SU-DHL-6 (cell line): ENCODE measurements around the gene REC114.
"Not testable (repeated sequence)": the region's sequence is repeated elsewhere in the genome, so short reads cannot be mapped to it uniquely, and the experiment has no call there.

Experiments used
- H2AFZ ChIP-seq: fragments of 200-600 bp; sonication (generic); 2 replicates; pipeline ENCODE4 v1.6.1; 2014; ENCODE audit warnings: low read depth, mild to moderate bottlenecking, moderate library complexity, mixed read lengths, antibody characterized with exemption, low read length; ENCODE audit not compliant: severe bottlenecking
- H3F3A ChIP-seq: fragments of 200-600 bp; shearing (Covaris generic); 2 replicates; pipeline ENCODE4 v1.6.0; 2016; ENCODE audit warnings: antibody characterized with exemption, mild to moderate bottlenecking; ENCODE audit not compliant: insufficient read depth
- H3K27ac ChIP-seq: fragments of 200-600 bp; sonication (generic); 2 replicates; pipeline ENCODE4 v1.5.1; 2016; ENCODE audit warnings: low read depth, mild to moderate bottlenecking, low read length, moderate library complexity, mixed read lengths
- H3K27me3 ChIP-seq: fragments of 200-600 bp; sonication (generic), shearing (Covaris generic); 2 replicates; pipeline ENCODE4 v1.6.0; 2014; ENCODE audit warnings: mild to moderate bottlenecking, low read length
- H3K36me3 ChIP-seq: fragments of 200-600 bp; sonication (generic); 2 replicates; pipeline ENCODE4 v1.6.1; 2014; ENCODE audit warnings: mild to moderate bottlenecking, low read length, mixed read lengths
- H3K4me2 ChIP-seq: fragments of 300-600, 200-600 bp; shearing (Covaris generic), sonication (generic); 2 replicates; pipeline ENCODE4 v1.6.0; 2014; ENCODE audit warnings: low read length, low read depth, mild to moderate bottlenecking; ENCODE audit not compliant: poor library complexity, severe bottlenecking
- H3K4me3 ChIP-seq: fragments of 200-600 bp; sonication (generic); 2 replicates; pipeline ENCODE4 v1.5.1; 2014; ENCODE audit warnings: antibody characterized with exemption, low read length, mild to moderate bottlenecking, mixed read lengths; ENCODE audit not compliant: insufficient read depth, poor library complexity, severe bottlenecking
- H3K79me2 ChIP-seq: fragments of 200-600 bp; sonication (generic); 2 replicates; pipeline ENCODE4 v1.6.1; 2014; ENCODE audit warnings: mild to moderate bottlenecking, low read length, moderate library complexity; ENCODE audit not compliant: insufficient read depth
- H3K9ac ChIP-seq: fragments of 200-600 bp; sonication (generic); 2 replicates; pipeline ENCODE4 v1.7.0; 2014; ENCODE audit warnings: mild to moderate bottlenecking, low read length
- H3K9me2 ChIP-seq: fragments of 200-600 bp; sonication (generic); replicated peaks from 2 replicates; pipeline ENCODE4 v1.6.1; 2014; ENCODE audit warnings: low read length; ENCODE audit not compliant: insufficient read depth
- H3K9me3 ChIP-seq: fragments of 200-600 bp; sonication (generic); 2 replicates; pipeline ENCODE4 v1.6.1; 2014; ENCODE audit warnings: low read length, mixed read lengths; ENCODE audit not compliant: insufficient read depth
- H4K20me1 ChIP-seq: fragments of 200-600 bp; sonication (generic); 2 replicates; pipeline ENCODE4 v1.6.1; 2014; ENCODE audit warnings: low read depth, mild to moderate bottlenecking, antibody characterized with exemption, low read length, moderate library complexity, mixed read lengths
- EZH2phosphoT487 ChIP-seq: fragments of 200-600 bp; sonication (generic), shearing (Covaris generic); conservative IDR thresholded peaks from 2 replicates; pipeline ENCODE4 v1.6.1; 2018; ENCODE audit warnings: mild to moderate bottlenecking, antibody characterized with exemption, low read length, moderate library complexity, mixed read lengths
- TF ChIP-seq, protein P1 (sequence below): fragments of 200-600 bp; sonication (generic); IDR thresholded peaks from one replicate; pipeline ENCODE4 v1.5.1; 2017; ENCODE audit warnings: antibody characterized with exemption, mild to moderate bottlenecking, low read length, moderate library complexity; ENCODE audit not compliant: insufficient read depth, poor library complexity, severe bottlenecking

REC114 gene

DNA sequence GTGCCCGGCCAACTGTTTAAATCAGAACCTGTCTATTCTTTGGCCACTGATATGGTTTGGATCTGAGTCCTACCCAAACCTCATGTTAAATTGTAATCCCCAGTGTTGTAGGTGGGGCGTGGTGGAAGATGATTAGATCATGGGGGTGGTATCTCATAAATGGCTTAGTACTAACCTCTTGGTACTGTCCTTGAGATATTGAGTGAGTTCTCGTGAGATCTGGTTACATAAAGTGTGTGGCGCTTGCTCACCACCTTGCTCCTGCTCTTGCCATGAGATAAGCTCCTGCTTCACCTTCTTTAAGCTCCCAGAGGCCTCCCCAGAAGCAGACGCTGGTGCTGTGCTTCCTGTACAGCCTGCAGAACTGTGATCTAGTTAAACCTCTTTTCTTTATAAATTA is 42.4 kb downstream of the REC114 start:
- TF ChIP-seq EZH2phosphoT487: no peak
- TF ChIP-seq, protein P1, sequence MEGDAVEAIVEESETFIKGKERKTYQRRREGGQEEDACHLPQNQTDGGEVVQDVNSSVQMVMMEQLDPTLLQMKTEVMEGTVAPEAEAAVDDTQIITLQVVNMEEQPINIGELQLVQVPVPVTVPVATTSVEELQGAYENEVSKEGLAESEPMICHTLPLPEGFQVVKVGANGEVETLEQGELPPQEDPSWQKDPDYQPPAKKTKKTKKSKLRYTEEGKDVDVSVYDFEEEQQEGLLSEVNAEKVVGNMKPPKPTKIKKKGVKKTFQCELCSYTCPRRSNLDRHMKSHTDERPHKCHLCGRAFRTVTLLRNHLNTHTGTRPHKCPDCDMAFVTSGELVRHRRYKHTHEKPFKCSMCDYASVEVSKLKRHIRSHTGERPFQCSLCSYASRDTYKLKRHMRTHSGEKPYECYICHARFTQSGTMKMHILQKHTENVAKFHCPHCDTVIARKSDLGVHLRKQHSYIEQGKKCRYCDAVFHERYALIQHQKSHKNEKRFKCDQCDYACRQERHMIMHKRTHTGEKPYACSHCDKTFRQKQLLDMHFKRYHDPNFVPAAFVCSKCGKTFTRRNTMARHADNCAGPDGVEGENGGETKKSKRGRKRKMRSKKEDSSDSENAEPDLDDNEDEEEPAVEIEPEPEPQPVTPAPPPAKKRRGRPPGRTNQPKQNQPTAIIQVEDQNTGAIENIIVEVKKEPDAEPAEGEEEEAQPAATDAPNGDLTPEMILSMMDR: no peak
- no peaks in the 10 kb centered on the region for H3K9me2 ChIP-seq
- no peak overlapping the region for H3K27ac ChIP-seq
- no peaks in the 10 kb centered on the region for H3F3A ChIP-seq
- no peak overlapping the region for H2AFZ ChIP-seq
- H3K9ac ChIP-seq: no peak overlapping the region
- H3K27me3 ChIP-seq: no peaks in the 10 kb centered on the region
- no peak overlapping the region for H3K4me2 ChIP-seq
- H3K36me3 ChIP-seq: no peaks in the 10 kb centered on the region
- no peaks in the 10 kb centered on the region for H3K79me2 ChIP-seq
- H3K9me3 ChIP-seq: no peaks in the 10 kb centered on the region
- H4K20me1 ChIP-seq: no peaks in the 10 kb centered on the region
- H3K4me3 ChIP-seq: no peak overlapping the region

DNA sequence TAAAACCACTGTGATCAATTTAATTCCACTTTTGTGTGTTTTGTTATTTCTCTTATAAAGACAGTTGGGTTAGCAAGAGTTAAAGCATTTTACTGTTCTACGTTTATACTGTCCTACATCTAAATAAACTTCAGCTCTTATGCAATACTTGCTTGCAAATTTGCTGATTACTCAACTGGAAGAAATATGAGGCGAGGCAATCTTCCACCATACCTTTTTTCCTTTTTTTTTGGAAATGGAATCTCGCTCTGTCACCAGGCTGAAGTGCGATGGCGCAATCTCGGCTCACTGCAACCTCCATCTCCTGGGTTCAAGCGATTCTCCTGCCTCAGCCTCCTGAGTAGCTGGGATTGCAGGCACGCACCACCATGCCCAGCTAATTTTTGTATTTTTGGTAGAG is 42.9 kb downstream of the REC114 start:
- H3K36me3 ChIP-seq, H3F3A ChIP-seq, H2AFZ ChIP-seq, H3K4me3 ChIP-seq, H3K9ac ChIP-seq, H4K20me1 ChIP-seq, H3K79me2 ChIP-seq, H3K27me3 ChIP-seq, H3K4me2 ChIP-seq, H3K9me3 ChIP-seq, H3K27ac ChIP-seq, H3K9me2 ChIP-seq: not testable (repeated sequence)

DNA sequence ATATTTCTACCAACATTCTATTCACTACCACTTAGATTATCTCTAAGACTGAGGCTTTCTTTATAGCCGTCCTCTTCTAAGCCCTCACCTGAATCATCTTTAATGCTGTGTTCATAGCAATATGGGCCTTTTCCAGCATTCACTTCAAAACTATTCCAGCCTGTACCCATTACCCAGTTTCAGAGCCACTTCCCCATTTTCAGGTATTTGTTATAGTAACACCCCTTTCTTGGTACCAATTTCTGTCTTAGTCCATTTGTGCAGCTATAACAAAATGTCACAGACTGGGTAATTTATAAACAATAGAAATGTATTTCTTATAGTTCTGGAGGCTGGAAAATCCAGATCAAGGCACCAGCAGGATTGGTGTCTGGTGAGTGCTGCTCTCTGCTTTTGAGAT is 45.7 kb downstream of the REC114 start:
- Histone ChIP-seq H4K20me1 (no peaks in the 10 kb centered on the region), H3K36me3 (no peaks in the 10 kb centered on the region), H3K4me3 (no peak overlapping the region), H3K79me2 (no peaks in the 10 kb centered on the region), H3F3A (no peaks in the 10 kb centered on the region), H3K27ac (no peak overlapping the region), H3K4me2 (no peak overlapping the region), H3K9ac (no peak overlapping the region), H2AFZ (no peak overlapping the region), H3K9me3 (no peaks in the 10 kb centered on the region), H3K27me3 (no peaks in the 10 kb centered on the region), H3K9me2 (no peaks in the 10 kb centered on the region; the same call in 1 of the 2 replicates)
- no peak for TF ChIP-seq EZH2phosphoT487
- TF ChIP-seq, protein P1: no peak

DNA sequence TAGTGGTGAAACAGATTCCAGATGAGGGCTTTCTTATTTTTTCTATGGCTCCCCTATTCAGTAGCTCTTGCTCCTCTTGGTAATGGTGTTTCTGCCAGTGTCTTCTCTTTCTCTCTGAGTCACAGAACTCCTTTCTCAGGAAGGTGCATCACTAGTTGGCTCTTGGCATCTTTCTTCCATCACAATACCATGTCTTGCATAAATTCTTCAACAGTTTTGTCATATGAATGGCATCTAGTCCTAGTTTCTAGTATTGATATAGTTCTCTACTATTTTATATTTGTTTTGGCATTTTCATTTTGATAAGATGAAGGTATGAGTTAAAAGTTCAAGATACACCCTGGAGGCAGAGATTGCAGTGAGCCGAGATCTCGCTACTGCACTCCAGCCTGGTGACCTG is 51.0 kb downstream of the REC114 start:
- H3F3A ChIP-seq: no peaks in the 10 kb centered on the region

More for the DNA sequence above, 51.0 kb downstream of the REC114 start:
- Histone ChIP-seq H3K9me3 (no peaks in the 10 kb centered on the region), H3K4me3 (no peak overlapping the region), H4K20me1 (no peaks in the 10 kb centered on the region), H3K9ac (no peak overlapping the region), H3K27me3 (no peaks in the 10 kb centered on the region), H2AFZ (no peak overlapping the region), H3K4me2 (no peak overlapping the region), H3K36me3 (no peaks in the 10 kb centered on the region), H3K9me2 (no peaks in the 10 kb centered on the region; the same call in 1 of the 2 replicates), H3K79me2 (no peaks in the 10 kb centered on the region), H3K27ac (no peak overlapping the region)
- TF ChIP-seq, protein P1: no peak
- no peak for TF ChIP-seq EZH2phosphoT487
